Thyroid gland (tissue), 4 donors: ENCODE measurements around the gene RFX1.

Experiments
- CTCF ChIP-seq, 6 experiments: fragments of 200-600 bp in 3 of 6; fragments of 450-650 bp in 3 of 6; sonication (generic) in 3 of 6; IDR thresholded peaks; one replicate each; pipeline ENCODE4 v1.5.1; 2016 to 2019; ENCODE audit warnings: antibody characterized with exemption in 6 of 6, mild to moderate bottlenecking in 2 of 6, inconsistent platforms in 1 of 6, moderate library complexity in 1 of 6
- POLR2A ChIP-seq, 2 donors: fragments of 450-650 bp; IDR thresholded peaks; one replicate each; pipeline ENCODE4 v1.6.1; 2017; ENCODE audit warnings: antibody characterized with exemption in 2 of 2, mild to moderate bottlenecking in 2 of 2, moderate library complexity in 1 of 2

DNA sequence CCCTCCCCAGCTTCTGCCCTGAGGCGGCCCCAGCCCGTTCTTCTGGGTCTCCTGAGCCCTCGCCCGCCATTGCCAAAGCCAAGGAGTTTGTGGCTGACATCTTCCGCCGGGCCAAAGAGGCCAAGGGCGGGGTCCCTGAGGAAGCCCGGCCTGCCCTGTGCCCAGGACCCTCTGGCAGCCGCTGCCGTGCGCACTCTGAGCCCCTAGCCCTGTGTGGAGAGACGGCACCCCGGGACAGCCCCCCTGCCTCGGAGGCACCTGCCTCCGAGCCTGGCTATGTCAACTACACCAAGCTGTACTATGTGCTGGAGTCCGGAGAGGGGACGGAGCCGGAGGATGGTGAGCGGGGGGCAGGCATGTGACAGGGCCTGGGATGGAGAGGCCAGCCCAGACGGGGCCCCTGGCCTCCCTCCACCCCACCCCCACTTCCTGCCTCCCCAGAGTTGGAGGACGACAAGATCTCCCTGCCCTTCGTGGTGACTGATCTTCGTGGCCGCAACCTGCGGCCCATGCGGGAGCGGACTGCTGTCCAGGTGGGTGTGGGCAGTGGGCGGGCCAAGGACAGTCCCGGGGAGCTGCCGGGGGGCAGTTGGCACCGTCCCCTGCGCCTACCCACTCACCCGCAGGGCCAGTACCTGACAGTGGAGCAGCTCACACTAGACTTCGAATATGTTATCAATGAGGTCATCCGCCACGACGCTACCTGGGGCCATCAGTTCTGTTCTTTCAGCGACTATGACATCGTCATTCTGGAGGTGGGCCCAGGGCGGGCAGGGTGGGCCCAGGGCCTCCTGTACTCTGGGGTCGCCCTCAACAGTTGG is 46.8 kb downstream of the RFX1 start:
- TF ChIP-seq CTCF (IDR thresholded peaks at IDR 0.05): no peak
- no peak for TF ChIP-seq POLR2A (IDR thresholded peaks at IDR 0.05)
